Stimulated activated CD4-positive, alpha-beta T cell treated with anti-CD3 and anti-CD28 coated beads, Interleukin-4, amount 100 ng/mL, for 48 hours (primary cell): ENCODE data around the gene ALG11.
"Not testable (repeated sequence)": the region's sequence is repeated elsewhere in the genome, so short reads cannot be mapped to it uniquely, and the experiment has no call there.

Experiments
- DNase-seq, 2 donors: peaks; one replicate each; pipeline ENCODE4 v3.0.0-alpha.2; 2020; ENCODE audit warnings: low read depth in 2 of 2

The ALG11 gene, protein sequence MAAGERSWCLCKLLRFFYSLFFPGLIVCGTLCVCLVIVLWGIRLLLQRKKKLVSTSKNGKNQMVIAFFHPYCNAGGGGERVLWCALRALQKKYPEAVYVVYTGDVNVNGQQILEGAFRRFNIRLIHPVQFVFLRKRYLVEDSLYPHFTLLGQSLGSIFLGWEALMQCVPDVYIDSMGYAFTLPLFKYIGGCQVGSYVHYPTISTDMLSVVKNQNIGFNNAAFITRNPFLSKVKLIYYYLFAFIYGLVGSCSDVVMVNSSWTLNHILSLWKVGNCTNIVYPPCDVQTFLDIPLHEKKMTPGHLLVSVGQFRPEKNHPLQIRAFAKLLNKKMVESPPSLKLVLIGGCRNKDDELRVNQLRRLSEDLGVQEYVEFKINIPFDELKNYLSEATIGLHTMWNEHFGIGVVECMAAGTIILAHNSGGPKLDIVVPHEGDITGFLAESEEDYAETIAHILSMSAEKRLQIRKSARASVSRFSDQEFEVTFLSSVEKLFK

DNA sequence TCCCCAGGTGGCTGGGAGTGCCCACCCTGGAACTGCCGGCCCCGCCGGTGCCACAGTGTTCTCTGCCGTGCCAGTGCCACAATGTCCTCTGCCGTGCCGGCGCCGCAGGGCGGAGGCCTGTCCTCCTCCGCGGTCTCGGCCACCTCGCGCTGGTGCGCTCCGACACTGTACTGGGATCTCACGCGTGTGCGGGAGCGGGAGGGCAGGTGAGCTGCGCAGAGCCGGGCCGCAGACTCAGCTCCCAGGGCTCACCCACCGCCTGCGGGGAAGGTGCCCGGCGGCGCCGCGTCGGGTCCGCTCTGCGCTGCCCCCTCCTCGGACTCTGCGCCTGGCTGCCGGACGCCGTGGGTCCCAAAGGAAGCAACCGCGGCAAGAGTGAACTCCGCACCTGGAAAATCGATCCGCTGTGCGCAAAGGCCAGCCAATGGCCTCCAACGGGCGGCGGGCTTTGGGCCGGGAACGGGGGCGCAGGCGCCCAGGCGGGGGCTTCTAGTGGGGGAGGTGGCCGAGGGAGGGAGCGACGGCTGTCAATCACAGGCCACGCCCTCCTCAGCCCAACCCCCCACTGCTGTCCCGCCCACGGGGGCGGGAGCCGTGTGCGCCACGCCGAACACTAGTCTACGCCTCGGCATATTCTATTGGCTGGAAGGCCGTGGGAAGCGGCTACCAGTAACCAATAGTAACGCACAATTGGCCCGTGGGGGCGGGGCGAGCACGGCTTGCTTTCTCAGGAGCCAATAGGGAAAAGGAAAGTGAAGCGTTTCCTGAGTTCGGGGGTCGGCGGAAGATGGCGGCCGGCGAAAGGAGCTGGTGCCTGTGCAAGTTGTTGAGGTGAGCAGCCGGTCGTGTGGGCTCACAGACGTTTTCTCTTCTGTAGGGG, at the start of gene ALG11:
TSS of gene ALG11 (plus strand) at position 767 of the 880 bp plus-strand sequence. CDS start at position 788, 21 bp downstream.
- peak; percentile 99 for DNase-seq

GRCh38 chr13:51966186-51966585, 46.0 kb upstream of the ALG11 start:
- DNase-seq = no peak

- DNase-seq = no peak
These were observed 44.4 kb upstream of the ALG11 start for GRCh38 chr13:51967482-51968446.

DNA sequence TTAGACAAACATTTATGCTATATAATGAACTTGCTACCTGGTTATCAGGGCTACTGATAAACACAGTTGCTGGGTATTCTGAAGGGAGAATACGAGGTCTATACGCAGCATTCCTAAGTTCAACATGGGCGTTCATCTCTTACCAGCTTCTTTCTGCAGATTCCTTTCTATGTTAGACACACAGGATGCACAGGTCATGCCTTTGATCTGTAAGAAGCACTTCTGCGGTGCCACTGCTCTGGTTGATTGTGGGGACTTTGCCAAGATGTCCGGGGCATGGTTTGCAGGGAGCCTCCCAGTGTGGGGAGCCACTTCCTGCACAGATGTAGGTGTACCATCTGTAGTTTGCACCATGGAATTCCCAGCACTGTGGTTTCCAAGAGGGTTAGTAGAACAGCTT, 41.8 kb upstream of the ALG11 start:
- no peak for DNase-seq

GRCh38 chr13:51971520-51972426, 40.4 kb upstream of the ALG11 start:
- no peak for DNase-seq

GRCh38 chr13:51974482-51974881, 37.7 kb upstream of the ALG11 start:
- DNase-seq = no peak

- DNase-seq = no peak
These were observed 35.8 kb upstream of the ALG11 start for GRCh38 chr13:51976423-51976822.

GRCh38 chr13:51976890-51977289, 35.3 kb upstream of the ALG11 start:
- no peak for DNase-seq

- DNase-seq = no peak
These were observed 34.6 kb upstream of the ALG11 start for GRCh38 chr13:51977625-51978024.

- no peak for DNase-seq
These were observed 33.2 kb upstream of the ALG11 start for GRCh38 chr13:51978796-51979556.

- no peak for DNase-seq
These were observed 31.3 kb upstream of the ALG11 start for GRCh38 chr13:51980908-51981307.

DNA sequence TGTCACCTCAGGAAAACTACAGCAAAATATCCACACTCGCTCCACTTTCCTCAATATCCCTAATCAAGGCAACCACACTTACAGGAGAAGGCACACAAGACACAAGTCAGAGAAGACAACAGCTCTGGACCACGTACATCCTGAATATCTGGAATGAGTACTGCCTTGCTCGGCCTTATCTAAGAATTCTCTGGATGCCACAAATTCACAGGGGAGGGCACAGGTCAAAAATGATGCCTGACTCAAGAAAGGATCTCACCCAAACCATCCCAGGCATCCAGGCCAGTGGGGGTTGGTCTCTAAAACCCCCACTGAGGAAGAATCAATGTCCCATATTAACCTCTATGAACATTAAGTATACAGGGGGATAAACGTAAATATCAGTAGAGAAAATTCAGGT, 30.8 kb upstream of the ALG11 start:
- DNase-seq = no peak

DNA sequence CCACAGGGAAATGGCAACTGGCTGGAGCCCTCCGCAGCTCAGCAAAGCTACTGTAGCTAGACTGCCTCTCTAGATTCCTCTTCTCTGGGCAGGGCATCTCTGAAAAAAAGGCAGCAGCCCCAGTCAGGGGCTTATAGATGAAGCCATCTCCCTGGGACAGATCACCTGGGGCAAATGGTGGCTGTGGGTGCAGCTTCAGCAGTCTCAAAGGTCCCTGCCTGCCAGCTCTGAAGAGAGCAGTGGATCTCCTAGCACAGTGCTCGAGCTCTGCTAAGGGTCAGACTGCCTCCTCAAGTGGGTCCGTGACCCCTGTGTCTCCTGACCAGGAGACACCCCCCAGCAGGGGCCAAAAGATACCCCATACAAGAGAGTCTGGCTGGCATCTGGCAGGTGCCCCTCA, 28.9 kb upstream of the ALG11 start:
- DNase-seq = not testable (repeated sequence)

- DNase-seq = not testable (repeated sequence)
These were observed 27.3 kb upstream of the ALG11 start for GRCh38 chr13:51984904-51985303.

DNA sequence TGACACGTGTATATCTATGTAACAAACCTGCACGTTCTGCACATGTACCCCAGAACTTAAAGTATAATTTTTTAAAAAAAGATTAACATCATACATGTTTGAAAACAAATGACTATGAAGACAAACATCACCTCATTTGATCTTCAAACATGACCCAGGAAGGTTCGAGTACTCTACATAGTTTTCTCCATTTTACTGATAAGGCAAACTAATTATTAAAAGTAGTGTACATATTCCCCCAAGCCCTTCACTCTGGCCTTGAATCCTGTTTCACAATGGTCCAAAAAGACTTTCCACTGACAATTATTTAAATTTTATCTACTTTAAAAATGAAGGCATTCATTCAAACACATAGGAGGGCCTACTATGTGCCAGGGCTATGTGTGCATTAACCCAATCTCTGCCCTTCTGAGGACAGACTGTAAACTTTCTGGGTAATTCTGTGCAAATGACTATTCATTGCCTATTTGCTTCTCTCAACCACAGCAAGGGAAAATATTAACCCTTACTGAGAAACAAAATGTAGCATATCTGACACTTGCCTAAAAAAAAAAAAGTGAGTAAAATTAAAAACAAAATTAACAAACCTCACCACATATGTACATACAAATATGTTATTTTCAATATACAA, 23.1 kb upstream of the ALG11 start:
- DNase-seq = no peak

GRCh38 chr13:51993713-51994112, 18.5 kb upstream of the ALG11 start:
- DNase-seq = no peak

DNA sequence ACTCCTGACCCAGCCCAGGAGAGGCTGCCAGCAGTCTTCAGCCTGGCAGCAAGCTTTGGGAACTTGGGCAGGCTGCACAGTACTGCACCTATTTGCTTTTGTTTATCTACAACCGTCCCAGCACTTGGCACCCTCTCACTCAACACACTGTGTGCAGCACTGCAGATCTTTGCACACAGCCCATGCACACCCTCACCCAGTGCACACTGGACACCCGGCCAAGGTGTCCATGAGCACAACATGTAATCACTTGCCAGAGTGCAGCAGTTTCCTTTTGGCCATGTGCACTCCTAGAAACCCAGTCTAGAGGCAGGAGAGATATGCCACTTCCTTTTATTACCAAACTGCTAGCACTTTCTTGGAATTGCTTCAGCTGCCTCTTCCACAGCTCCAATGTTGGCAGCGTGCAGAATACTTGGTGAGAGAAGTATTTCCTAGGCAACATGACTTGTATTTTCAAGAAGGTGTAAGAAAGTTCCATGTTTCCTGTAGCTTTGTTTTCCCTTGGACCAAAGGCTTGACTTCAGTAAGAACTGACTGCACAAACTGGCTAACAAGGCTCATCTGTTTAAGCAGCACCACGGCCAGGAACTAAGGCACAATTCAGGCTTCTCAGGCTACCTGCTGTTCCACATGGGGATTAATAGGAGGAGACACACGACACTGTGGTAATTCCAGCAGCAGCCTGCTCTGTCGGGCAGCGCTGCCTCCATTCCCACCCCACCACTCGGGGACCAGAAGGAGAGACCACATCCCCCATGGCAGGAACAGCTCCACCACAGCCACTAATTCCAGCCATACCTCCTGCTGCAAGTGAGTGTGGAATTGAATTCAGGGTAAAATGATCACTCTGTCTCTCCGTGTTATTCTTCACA, 16.3 kb upstream of the ALG11 start:
- no peak for DNase-seq

DNA sequence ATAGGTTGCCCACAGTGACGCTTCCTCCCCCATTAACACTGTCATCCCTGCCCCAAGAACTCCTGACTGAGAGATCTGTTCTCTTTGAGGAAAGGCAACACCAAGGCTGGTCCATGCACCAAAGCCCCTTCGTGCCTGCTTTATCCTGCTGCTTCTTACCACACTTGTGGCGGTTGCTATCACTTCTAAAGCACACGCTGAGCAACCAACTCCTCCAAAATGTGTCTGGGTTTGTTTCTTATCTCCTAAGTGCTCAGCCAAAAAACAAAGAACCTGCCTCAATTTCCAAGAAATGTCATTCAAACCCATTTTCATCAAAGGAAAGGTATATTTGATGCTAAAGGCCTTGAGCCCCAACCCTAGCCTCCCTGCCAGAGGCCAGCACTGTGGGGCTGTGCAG, 15.6 kb upstream of the ALG11 start:
- no peak for DNase-seq
